WTC11 (cell line): ENCODE data around the gene ATF5. TPM values are rescaled to one million over a fixed set of nuclear protein-coding genes. Genes with fewer than 3 reads are reported as not detected.
A peak's percentile ranks its signal among the peaks of the same experiment; 100 is the strongest.

Experiments used
- ATAC-seq: fragments of 200-7000 bp; cut with Tn5 transposase; 2 replicates; pipeline ENCODE4 v1.10.0; 2021; ENCODE audit warnings: mild to moderate bottlenecking, moderate library complexity
- CTCF ChIA-PET: fragments of 300-600 bp; sonication (Branson Sonifier 250); formaldehyde crosslinking; loops from one replicate; lab custom pipeline; 2021; ENCODE audit warnings: antibody characterized with exemption; lab: Charles Lee
- POLR2A ChIA-PET: fragments of 350-600 bp; sonication (Branson Sonifier 250); formaldehyde crosslinking; loops from one replicate; lab custom pipeline; 2021; ENCODE audit warnings: antibody characterized with exemption; lab: Charles Lee
- DNase-seq: peaks from one replicate; pipeline ENCODE4 v3.0.0; 2021; ENCODE audit warnings: low spot score
- H3K27ac Mint-ChIP-seq: 2 replicates; pipeline ENCODE4 v1.8.0; 2021; ENCODE audit warnings: mixed read lengths
- H3K27me3 Mint-ChIP-seq: 2 replicates; pipeline ENCODE4 v1.8.0; 2021; ENCODE audit warnings: low read depth, mild to moderate bottlenecking, moderate library complexity, mixed read lengths
- H3K36me3 Mint-ChIP-seq: 2 replicates; pipeline ENCODE4 v1.8.0; 2021; ENCODE audit warnings: mixed read lengths
- H3K4me1 Mint-ChIP-seq: 2 replicates; pipeline ENCODE4 v1.8.0; 2022; ENCODE audit warnings: mixed read lengths
- H3K4me3 Mint-ChIP-seq: 2 replicates; pipeline ENCODE4 v1.8.0; 2021; ENCODE audit warnings: mild to moderate bottlenecking, moderate library complexity, mixed read lengths
- H3K9me3 Mint-ChIP-seq: 2 replicates; pipeline ENCODE4 v1.8.0; 2021; ENCODE audit warnings: mixed read lengths
- AFF4 ChIP-seq: sonication (generic); formaldehyde crosslinking; IDR thresholded peaks from 2 replicates; pipeline ENCODE4 v1.8.1; 2023; ENCODE audit warnings: mild to moderate bottlenecking, missing genetic modification reagents, borderline replicate concordance
- ARID4B ChIP-seq: sonication (generic); formaldehyde crosslinking; IDR thresholded peaks from 2 replicates; pipeline ENCODE4 v1.8.0; 2023; ENCODE audit warnings: missing genetic modification reagents, mild to moderate bottlenecking, borderline replicate concordance
- CTCF ChIP-seq: fragments of 200-600 bp; IDR thresholded peaks from 2 replicates; pipeline ENCODE4 v1.8.0; 2022; ENCODE audit warnings: antibody characterized with exemption
- E2F5 ChIP-seq: sonication (generic); formaldehyde crosslinking; IDR thresholded peaks from 2 replicates; pipeline ENCODE4 v1.8.1; 2022; ENCODE audit warnings: mild to moderate bottlenecking, moderate library complexity, missing genetic modification reagents
- ELF4 ChIP-seq: sonication (generic); formaldehyde crosslinking; IDR thresholded peaks from 2 replicates; pipeline ENCODE4 v1.8.1; 2022; ENCODE audit warnings: low read depth, mild to moderate bottlenecking, moderate library complexity, missing genetic modification reagents
- HMGXB4 ChIP-seq: sonication (generic); formaldehyde crosslinking; IDR thresholded peaks from 2 replicates; pipeline ENCODE4 v1.8.1; 2023; ENCODE audit warnings: mild to moderate bottlenecking, moderate library complexity, missing genetic modification reagents
- MAX ChIP-seq: sonication (generic); formaldehyde crosslinking; IDR thresholded peaks from 2 replicates; pipeline ENCODE4 v1.8.0; 2022; ENCODE audit warnings: mild to moderate bottlenecking, missing genetic modification reagents
- MLX ChIP-seq: sonication (generic); formaldehyde crosslinking; IDR thresholded peaks from 2 replicates; pipeline ENCODE4 v1.8.1; 2023; ENCODE audit warnings: mild to moderate bottlenecking, missing genetic modification reagents, moderate library complexity
- MXD4 ChIP-seq: fragments of 250-450 bp; sonication (Bioruptor Pico); IDR thresholded peaks from 2 replicates; pipeline ENCODE4 v1.8.0; 2021; ENCODE audit warnings: mild to moderate bottlenecking, moderate library complexity, borderline replicate concordance
- MYBL2 ChIP-seq: sonication (generic); formaldehyde crosslinking; IDR thresholded peaks from 2 replicates; pipeline ENCODE4 v1.8.1; 2023; ENCODE audit warnings: mild to moderate bottlenecking, moderate library complexity, missing genetic modification reagents
- NFE2L1 ChIP-seq: sonication (generic); formaldehyde crosslinking; IDR thresholded peaks from 2 replicates; pipeline ENCODE4 v1.8.1; 2023; ENCODE audit warnings: missing genetic modification reagents
- SP1 ChIP-seq: sonication (generic); formaldehyde crosslinking; conservative IDR thresholded peaks from 2 replicates; pipeline ENCODE4 v1.8.1; 2022; ENCODE audit warnings: missing genetic modification reagents
- total RNA-seq: library from RNA; stranded (reverse); gene quantifications from 3 replicates; pipeline ENCODE4 v1.2.3, GENCODE V29; 2021

The ATF5 gene
- total RNA-seq, 1 experiment from 2014 or later: 10.8 TPM

- TF ChIP-seq CTCF (peak; percentile 23; the same call in 1 of the 2 replicates), AFF4 (CRISPR knock-in tag) (peak; percentile 17; the same call in 1 of the 2 replicates), MXD4 (CRISPR knock-in tag) (no peak), MAX (CRISPR knock-in tag) (peak; percentile 97), HMGXB4 (CRISPR knock-in tag) (peak; percentile 88; the same call in 1 of the 2 replicates), MLX (no peak; the same call in 1 of the 2 replicates), NFE2L1 (CRISPR knock-in tag) (peak; percentile 14), SP1 (CRISPR knock-in tag) (peak; percentile 82), MYBL2 (CRISPR knock-in tag) (peak; percentile 93; the same call in 1 of the 2 replicates), E2F5 (CRISPR knock-in tag) (peak; percentile 84)
Measured at GRCh38 chr19:49890349-49891311, 38.4 kb upstream of the ATF5 start (continued).

- CTCF ChIA-PET: interaction anchor here (0.8 to 2.5 kb wide), 7 partner anchors 14 to 160 kb away, joined by 3 to 18 read pairs (median 5); partner anchors contain the start of genes AKT1S1 and TBC1D17
- peaks cover 47% of the 10 kb centered on the region for H3K27me3 Mint-ChIP-seq
- H3K36me3 Mint-ChIP-seq: peaks cover 16% of the 10 kb centered on the region
- ATAC-seq (no peak), DNase-seq (no peak)
- H3K4me3 Mint-ChIP-seq: peak overlapping the region; percentile 73
- no peak overlapping the region for H3K27ac Mint-ChIP-seq
- POLR2A ChIA-PET: interaction anchor here (2.4 kb wide), 1 partner anchor 22 kb away, joined by 13 read pairs; no protein-coding TSS in a partner anchor
- peaks cover 11% of the 10 kb centered on the region for H3K4me1 Mint-ChIP-seq
- H3K9me3 Mint-ChIP-seq: no peaks in the 10 kb centered on the region
- TF ChIP-seq E2F5 (CRISPR knock-in tag) (no peak), CTCF (no peak), MYBL2 (CRISPR knock-in tag) (no peak), ARID4B (CRISPR knock-in tag) (no peak), ELF4 (CRISPR knock-in tag) (no peak)
Measured at GRCh38 chr19:49891393-49891792, 37.6 kb upstream of the ATF5 start.
